Measurements from ENCODE around the gene CC2D1A.

DNA sequence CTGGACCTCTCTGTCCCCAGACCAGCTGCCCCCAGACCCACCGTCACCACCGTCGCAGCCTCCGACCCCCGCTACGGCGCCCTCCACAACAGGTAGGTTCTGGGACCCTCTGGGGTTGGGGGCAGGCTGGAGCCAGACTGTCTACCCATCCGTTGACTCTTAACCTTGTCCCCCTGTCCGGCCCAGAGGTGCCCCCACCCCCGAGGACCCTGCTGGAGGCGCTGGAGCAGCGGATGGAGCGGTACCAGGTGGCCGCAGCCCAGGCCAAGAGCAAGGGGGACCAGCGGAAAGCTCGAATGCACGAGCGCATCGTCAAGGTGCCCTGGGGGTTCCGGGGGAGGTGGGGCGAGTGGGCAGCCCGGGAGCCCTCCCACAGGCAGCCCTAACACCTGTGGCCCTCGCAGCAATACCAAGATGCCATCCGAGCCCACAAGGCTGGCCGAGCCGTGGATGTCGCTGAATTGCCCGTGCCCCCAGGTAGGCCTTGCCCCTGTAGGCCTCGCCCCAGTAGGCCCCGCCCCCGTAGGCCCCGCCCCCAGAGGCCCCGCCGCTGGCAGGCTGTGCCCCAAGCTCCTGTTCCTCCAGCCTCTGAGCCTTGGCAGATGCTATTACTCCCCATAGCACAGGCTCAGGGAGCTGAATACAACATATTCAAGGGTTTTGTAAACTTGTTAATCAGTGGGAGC lies 12.9 kb downstream of the CC2D1A start:
- no peak for TF ChIP-seq EZH2 (IDR thresholded peaks at IDR 0.05)
- no peak for TF ChIP-seq POLR2AphosphoS5 (IDR thresholded peaks at IDR 0.05; ENCODE audit: borderline replicate concordance, low read depth, low read length)
